ENCODE results near the gene P2RX4. TPM values are rescaled to one million over a fixed set of nuclear protein-coding genes. Genes with fewer than 3 reads are reported as not detected.

The P2RX4 gene
- total RNA-seq, 1 experiment from 2014 or later: 8.1 TPM

DNA sequence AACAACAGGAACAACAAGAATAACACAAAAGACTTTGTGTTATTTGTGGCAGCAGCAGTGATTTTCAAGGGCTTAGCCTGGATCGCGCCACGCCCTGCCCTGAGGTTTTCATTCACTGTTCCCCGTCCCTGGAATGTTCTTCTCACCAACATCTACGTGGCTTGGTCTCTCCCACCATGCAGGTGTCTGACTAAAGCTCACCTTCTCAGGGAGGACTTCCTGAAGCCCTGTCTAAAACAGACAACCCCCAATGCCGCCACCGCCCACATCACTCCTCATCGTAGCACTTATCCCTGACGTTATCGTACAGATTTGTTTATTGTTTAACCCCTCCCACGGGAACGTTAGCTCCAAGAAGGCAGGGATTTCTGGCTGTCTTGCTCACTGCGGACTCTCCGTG lies 40.4 kb downstream of the P2RX4 start:
- H4K91ac ChIP-seq (ENCODE audit: insufficient read length, low read depth, low read length): no peak overlapping the region
- no peak overlapping the region for H2BK5ac ChIP-seq (ENCODE audit: insufficient read length, low read length)
- no peak overlapping the region for H3K4me3 Mint-ChIP-seq
- H3K23ac ChIP-seq (ENCODE audit: insufficient read length, low read depth, low read length): no peak overlapping the region
- H3K4me2 ChIP-seq (ENCODE audit: insufficient read depth, insufficient read length, low read length): no peak overlapping the region
- H3K27me3 Mint-ChIP-seq (ENCODE audit: low read depth): no peaks in the 10 kb centered on the region
- peaks cover 43 to 70% (median 67%) of the 10 kb centered on the region in 3 experiments; a peak in 6 of 7 replicates for H3K36me3 Mint-ChIP-seq (ENCODE audit: insufficient read depth in 1 of 3, low read depth in 3 of 3)
- H3K18ac ChIP-seq (ENCODE audit: insufficient read length, low read depth, low read length): no peak overlapping the region
- TF ChIP-seq, protein P1, sequence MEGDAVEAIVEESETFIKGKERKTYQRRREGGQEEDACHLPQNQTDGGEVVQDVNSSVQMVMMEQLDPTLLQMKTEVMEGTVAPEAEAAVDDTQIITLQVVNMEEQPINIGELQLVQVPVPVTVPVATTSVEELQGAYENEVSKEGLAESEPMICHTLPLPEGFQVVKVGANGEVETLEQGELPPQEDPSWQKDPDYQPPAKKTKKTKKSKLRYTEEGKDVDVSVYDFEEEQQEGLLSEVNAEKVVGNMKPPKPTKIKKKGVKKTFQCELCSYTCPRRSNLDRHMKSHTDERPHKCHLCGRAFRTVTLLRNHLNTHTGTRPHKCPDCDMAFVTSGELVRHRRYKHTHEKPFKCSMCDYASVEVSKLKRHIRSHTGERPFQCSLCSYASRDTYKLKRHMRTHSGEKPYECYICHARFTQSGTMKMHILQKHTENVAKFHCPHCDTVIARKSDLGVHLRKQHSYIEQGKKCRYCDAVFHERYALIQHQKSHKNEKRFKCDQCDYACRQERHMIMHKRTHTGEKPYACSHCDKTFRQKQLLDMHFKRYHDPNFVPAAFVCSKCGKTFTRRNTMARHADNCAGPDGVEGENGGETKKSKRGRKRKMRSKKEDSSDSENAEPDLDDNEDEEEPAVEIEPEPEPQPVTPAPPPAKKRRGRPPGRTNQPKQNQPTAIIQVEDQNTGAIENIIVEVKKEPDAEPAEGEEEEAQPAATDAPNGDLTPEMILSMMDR (conservative IDR thresholded peaks at IDR 0.05): no peak
- no peak for DNase-seq
- H3K4me1 ChIP-seq (ENCODE audit: insufficient read depth, low read length): no peaks in the 10 kb centered on the region
- peak overlapping the region in 2 of 3 experiments; percentile 71 to 87; a peak in 2 of 7 replicates for H3K27ac Mint-ChIP-seq
- H3K56ac ChIP-seq (ENCODE audit: insufficient read length, low read depth, low read length): no peak overlapping the region
- no peak overlapping the region for H2BK12ac ChIP-seq (ENCODE audit: insufficient read length, low read depth, low read length)
- no peak overlapping the region for H2BK20ac ChIP-seq (ENCODE audit: low read depth, low read length, poor library complexity, severe bottlenecking)
- no peak overlapping the region for H4K8ac ChIP-seq (replicated peaks; ENCODE audit: insufficient read length, low read depth, low read length)
- no peaks in the 10 kb centered on the region for H3K4me1 Mint-ChIP-seq
- H3K14ac ChIP-seq (ENCODE audit: insufficient read depth, low read length): no peak overlapping the region
- H3T11ph ChIP-seq (ENCODE audit: low read length): no peak overlapping the region
- no peak overlapping the region for H2BK15ac ChIP-seq (ENCODE audit: low read depth, low read length)
- H3K27ac ChIP-seq (ENCODE audit: insufficient read length, low read depth, low read length): no peak overlapping the region
- no peaks in the 10 kb centered on the region for H3K79me2 ChIP-seq (ENCODE audit: insufficient read depth, low read length)
- no CpG with 5 or more reads among the region's 14 CpGs for WGBS (ENCODE audit: extremely low coverage, insufficient read length, low lambda C conversion rate)
- H3K27me3 ChIP-seq (ENCODE audit: insufficient read depth, low read length): no peaks in the 10 kb centered on the region
- no peaks in the 10 kb centered on the region for H3K9me3 ChIP-seq (ENCODE audit: control insufficient read depth, low read depth, low read length)
- no peak overlapping the region for H4K5ac ChIP-seq (ENCODE audit: insufficient read length, low read depth, low read length)
- H2BK120ac ChIP-seq (ENCODE audit: low read depth, low read length, poor library complexity, severe bottlenecking): no peak overlapping the region
- no peak overlapping the region for H2AFZ ChIP-seq (ENCODE audit: low read length)
- H3K4ac ChIP-seq (ENCODE audit: low read depth, low read length): no peak overlapping the region
- no peak overlapping the region for H3K9ac ChIP-seq (ENCODE audit: extremely low read depth, insufficient read length, low read length)
- H2AK5ac ChIP-seq (ENCODE audit: insufficient read length, low read length): no peak overlapping the region
- no peaks in the 10 kb centered on the region for H3K23me2 ChIP-seq (ENCODE audit: insufficient read length, low read depth, low read length, poor library complexity, severe bottlenecking)
- no peaks in the 10 kb centered on the region for H3K79me1 ChIP-seq (ENCODE audit: insufficient read depth, low read depth, low read length, poor library complexity, severe bottlenecking)
- H4K20me1 ChIP-seq (ENCODE audit: control insufficient read depth, insufficient read depth, insufficient read length): no peaks in the 10 kb centered on the region
- H3K9me3 Mint-ChIP-seq: no peaks in the 10 kb centered on the region

Measured in H9 (cell line).